ENCODE measurements around the gene LANCL1. TPM values are rescaled to one million over a fixed set of nuclear protein-coding genes. Genes with fewer than 3 reads are reported as not detected.

The LANCL1 gene
- total RNA-seq, 1 donor from 2014 or later, result 37.2 TPM

GRCh38 chr2:210459880-210460279 is 16.7 kb downstream of the LANCL1 start:
- no peak for DNase-seq (ENCODE audit: low read depth, low spot score)
- no peaks in the 10 kb centered on the region for H3K4me1 Mint-ChIP-seq
- H3K4me3 Mint-ChIP-seq, result no peak overlapping the region
- no peaks in the 10 kb centered on the region for H3K27me3 Mint-ChIP-seq (ENCODE audit: low read depth)
- no peak for TF ChIP-seq CTCF (conservative IDR thresholded peaks at IDR 0.05)
- H3K36me3 Mint-ChIP-seq (ENCODE audit: low read depth), result peaks cover 13% of the 10 kb centered on the region
- no peak overlapping the region for H3K27ac Mint-ChIP-seq (ENCODE audit: unreplicated experiment)
- H3K9me3 Mint-ChIP-seq, result no peaks in the 10 kb centered on the region

GRCh38 chr2:210459407-210459806 is 17.2 kb downstream of the LANCL1 start:
- Mint-ChIP-seq H3K4me3 (no peak overlapping the region), H3K4me1 (no peaks in the 10 kb centered on the region), H3K27me3 (ENCODE audit: low read depth) (no peaks in the 10 kb centered on the region), H3K27ac (ENCODE audit: unreplicated experiment) (no peak overlapping the region), H3K36me3 (ENCODE audit: low read depth) (peaks cover 16% of the 10 kb centered on the region), H3K9me3 (no peaks in the 10 kb centered on the region)
- no peak for DNase-seq (ENCODE audit: low read depth, low spot score)
- no peak for TF ChIP-seq CTCF (conservative IDR thresholded peaks at IDR 0.05)

- no peak overlapping the region for H3K27ac Mint-ChIP-seq (ENCODE audit: unreplicated experiment)
- TF ChIP-seq CTCF (conservative IDR thresholded peaks at IDR 0.05), result no peak
These were observed 18.2 kb downstream of the LANCL1 start for GRCh38 chr2:210458395-210458794.

GRCh38 chr2:210456571-210456970 is 20.0 kb downstream of the LANCL1 start:
- Mint-ChIP-seq H3K4me1 (no peaks in the 10 kb centered on the region), H3K9me3 (no peaks in the 10 kb centered on the region), H3K27ac (ENCODE audit: unreplicated experiment) (no peak overlapping the region), H3K4me3 (no peak overlapping the region), H3K27me3 (ENCODE audit: low read depth) (no peaks in the 10 kb centered on the region), H3K36me3 (ENCODE audit: low read depth) (peaks cover 24% of the 10 kb centered on the region)
- no peak for DNase-seq (ENCODE audit: low read depth, low spot score)
- no peak for TF ChIP-seq CTCF (conservative IDR thresholded peaks at IDR 0.05)

More at GRCh38 chr2:210458395-210458794, 18.2 kb downstream of the LANCL1 start:
- no peaks in the 10 kb centered on the region for H3K9me3 Mint-ChIP-seq
- H3K4me1 Mint-ChIP-seq, result no peaks in the 10 kb centered on the region
- no peak for DNase-seq (ENCODE audit: low read depth, low spot score)
- H3K36me3 Mint-ChIP-seq (ENCODE audit: low read depth), result peaks cover 18% of the 10 kb centered on the region
- no peaks in the 10 kb centered on the region for H3K27me3 Mint-ChIP-seq (ENCODE audit: low read depth)
- no peak overlapping the region for H3K4me3 Mint-ChIP-seq

DNA sequence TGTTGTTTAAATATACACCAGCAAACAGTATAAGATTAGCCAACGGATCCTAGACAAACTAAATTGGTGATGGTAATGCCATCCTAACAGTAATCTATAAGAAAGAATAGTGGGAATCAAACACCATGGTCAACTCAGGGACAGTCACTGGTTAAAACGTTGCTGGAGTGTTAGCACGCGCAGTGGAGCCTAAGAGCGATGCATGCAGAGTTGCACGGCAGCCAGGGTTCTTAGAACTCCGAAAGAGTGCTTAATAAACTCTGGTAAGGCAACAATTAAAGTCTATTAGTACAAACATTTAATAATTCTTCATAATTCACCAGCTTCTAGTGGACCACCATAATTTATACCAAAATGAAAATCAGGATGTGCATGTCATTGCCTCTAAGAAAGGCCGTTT is 22.2 kb downstream of the LANCL1 start:
- Mint-ChIP-seq H3K4me1 (no peaks in the 10 kb centered on the region), H3K9me3 (peaks cover 4% of the 10 kb centered on the region)

More for the DNA sequence above, 22.2 kb downstream of the LANCL1 start:
- peaks cover 41% of the 10 kb centered on the region for H3K36me3 Mint-ChIP-seq (ENCODE audit: low read depth)
- no peak overlapping the region for H3K27ac Mint-ChIP-seq (ENCODE audit: unreplicated experiment)
- DNase-seq (ENCODE audit: low read depth, low spot score), result no peak
- H3K4me3 Mint-ChIP-seq, result no peak overlapping the region
- no peak for TF ChIP-seq CTCF (conservative IDR thresholded peaks at IDR 0.05)
- no peaks in the 10 kb centered on the region for H3K27me3 Mint-ChIP-seq (ENCODE audit: low read depth)

All from neural crest cell (in vitro differentiated cells).